GM19238 (cell line): ENCODE measurements around the gene RNF5.
"Not testable (repeated sequence)": the region's sequence is repeated elsewhere in the genome, so short reads cannot be mapped to it uniquely, and the experiment has no call there.

Experiments
- DNase-seq: peaks from one replicate; pipeline ENCODE4 v3.0.0; 2011; ENCODE audit warnings: low spot score; ENCODE audit not compliant: insufficient read length

RNF5 gene

GRCh38 chr6:32189069-32189741 lies 11.0 kb downstream of the RNF5 start:
- no peak for DNase-seq

- no peak for DNase-seq
Observed at GRCh38 chr6:32189742-32190053, 11.5 kb downstream of the RNF5 start.

- peak; percentile 78 for DNase-seq
Observed at GRCh38 chr6:32190054-32190851, 12.0 kb downstream of the RNF5 start, which contains the start of gene PBX2. PBX2 (minus strand) TSS chr6:32190202; CDS start chr6:32189915, 287 bp downstream.

- DNase-seq: no peak
Observed at GRCh38 chr6:32190911-32191677, 12.9 kb downstream of the RNF5 start.

- no peak for DNase-seq
Observed at GRCh38 chr6:32191696-32192607, 13.7 kb downstream of the RNF5 start.

GRCh38 chr6:32192608-32193039 lies 14.4 kb downstream of the RNF5 start, which contains the start of gene GPSM3:
GPSM3 (minus strand) TSS chr6:32192643; CDS start chr6:32192513, 130 bp downstream.
- DNase-seq: no peak

GRCh38 chr6:32193096-32193495 lies 14.9 kb downstream of the RNF5 start:
- not testable (repeated sequence) for DNase-seq

GRCh38 chr6:32194388-32194787 lies 16.2 kb downstream of the RNF5 start:
- no peak for DNase-seq

- DNase-seq: no peak
Observed at GRCh38 chr6:32194825-32195651, 16.8 kb downstream of the RNF5 start.

- DNase-seq: peak; percentile 90
Observed at GRCh38 chr6:32195652-32195901, 17.4 kb downstream of the RNF5 start.

- peak; percentile 59 for DNase-seq
Observed at GRCh38 chr6:32195902-32196681, 17.9 kb downstream of the RNF5 start.

GRCh38 chr6:32196682-32197616 lies 18.7 kb downstream of the RNF5 start:
- no peak for DNase-seq

- no peak for DNase-seq
Observed at GRCh38 chr6:32198345-32198696, 20.1 kb downstream of the RNF5 start.

- no peak for DNase-seq
Observed at GRCh38 chr6:32198866-32199265, 20.7 kb downstream of the RNF5 start.

- DNase-seq: no peak
Observed at GRCh38 chr6:32200711-32201475, 22.7 kb downstream of the RNF5 start.

- no peak for DNase-seq
Observed at GRCh38 chr6:32202186-32202585, 24.0 kb downstream of the RNF5 start.

GRCh38 chr6:32203426-32204267 lies 25.4 kb downstream of the RNF5 start:
- no peak for DNase-seq
